ENCODE data around the gene RAB11A. TPM values are rescaled to one million over a fixed set of nuclear protein-coding genes. Genes with fewer than 3 reads are reported as not detected.
"Not testable (repeated sequence)": the region's sequence is repeated elsewhere in the genome, so short reads cannot be mapped to it uniquely, and the experiment has no call there.

RAB11A gene
- polyA plus RNA-seq, 3 donors: 311 to 331 (median 327) TPM

DNA sequence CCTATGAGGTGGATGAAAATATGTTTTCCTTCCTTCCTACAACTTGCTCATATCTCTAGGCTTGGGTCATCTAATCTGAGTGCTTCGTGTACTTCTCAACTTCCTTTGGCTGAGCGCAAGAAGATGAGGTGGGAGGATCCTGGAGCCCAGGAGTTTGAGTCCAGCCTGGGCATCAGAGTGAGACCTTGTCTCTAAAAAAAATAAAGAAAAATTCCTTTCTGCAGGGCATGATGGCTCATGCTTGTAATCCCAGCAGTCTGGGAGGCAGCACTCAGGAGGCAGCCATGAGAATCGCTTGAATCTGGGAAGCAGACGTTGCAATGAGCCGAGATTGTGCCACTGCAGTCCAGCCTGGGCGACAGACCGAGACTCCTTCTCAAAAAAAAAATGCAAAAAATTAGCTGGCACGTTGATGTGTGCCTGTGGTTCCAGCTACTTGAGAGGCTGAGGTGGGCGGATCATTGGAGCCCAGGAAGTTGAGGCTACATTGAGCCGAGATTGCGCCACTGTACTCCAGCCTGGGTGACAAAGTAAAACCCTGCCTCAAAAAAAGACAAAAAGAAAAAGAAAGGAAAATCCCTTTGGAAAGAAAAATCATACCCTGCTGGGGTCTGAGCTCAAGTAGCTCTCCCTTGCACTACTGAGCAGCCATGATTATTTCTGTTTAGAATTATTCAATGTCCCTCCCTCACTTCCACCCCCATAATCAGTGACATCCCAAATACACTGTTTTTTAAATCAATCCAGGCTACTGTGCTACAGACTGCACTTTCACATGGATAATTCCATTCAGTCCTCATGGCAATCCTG lies 28.0 kb upstream of the RAB11A start:
- no peak for DNase-seq (ENCODE audit: low read depth in 3 of 3, low spot score in 2 of 3)

DNA sequence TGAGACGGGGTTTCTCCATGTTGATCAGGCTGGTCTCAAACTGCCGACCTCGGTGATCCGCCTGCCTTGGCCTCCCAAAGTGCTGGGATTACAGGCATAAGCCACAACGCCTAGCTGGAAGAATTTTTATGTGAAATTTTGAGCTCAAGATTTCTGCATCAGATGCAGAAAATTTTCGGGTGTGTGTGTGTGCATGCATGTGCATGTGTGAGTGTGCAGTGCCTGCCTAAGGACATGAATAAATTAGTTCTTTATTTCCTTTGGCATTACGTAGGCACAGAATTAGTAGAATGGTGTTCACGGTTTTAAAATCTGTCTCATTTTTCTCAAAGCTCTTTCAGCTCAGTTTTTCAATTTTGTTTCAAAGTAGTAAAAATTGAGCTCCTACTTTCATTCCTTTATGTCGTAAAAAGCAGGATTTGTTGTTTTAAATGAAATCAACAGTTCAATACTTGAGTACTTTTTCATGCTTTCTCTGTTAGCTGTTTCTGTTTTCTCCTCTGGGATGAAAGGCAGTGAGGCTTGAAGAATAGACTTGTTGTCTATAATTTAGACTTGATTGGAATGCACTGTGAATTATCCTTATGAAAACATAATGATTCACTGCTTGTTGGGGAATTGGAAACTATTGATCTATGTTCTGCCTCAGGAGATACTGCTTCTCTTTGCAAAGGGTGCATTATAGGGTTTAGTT lies 23.3 kb upstream of the RAB11A start:
- DNase-seq (ENCODE audit: low read depth in 3 of 3, low spot score in 2 of 3): no peak

DNA sequence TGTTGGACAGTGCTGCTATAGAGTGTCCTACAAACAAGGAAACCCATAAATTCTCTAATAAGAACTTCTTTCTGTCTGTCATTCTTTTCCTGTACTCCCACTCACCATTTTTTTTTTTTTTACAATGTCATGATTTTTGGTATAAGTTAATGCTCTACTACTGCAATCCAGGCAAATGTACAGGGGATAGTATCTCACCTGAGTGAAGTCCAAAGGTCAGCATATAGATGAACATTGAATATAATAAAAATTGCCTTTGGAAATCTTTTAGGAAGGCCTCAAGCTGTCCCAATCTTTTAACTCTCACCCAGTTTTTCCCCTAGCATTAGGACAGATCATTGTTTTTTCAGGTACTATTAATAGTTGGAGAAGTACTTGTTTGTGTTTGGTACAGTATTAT lies 21.3 kb upstream of the RAB11A start:
- no peak for DNase-seq (ENCODE audit: low read depth in 3 of 3, low spot score in 2 of 3)

DNA sequence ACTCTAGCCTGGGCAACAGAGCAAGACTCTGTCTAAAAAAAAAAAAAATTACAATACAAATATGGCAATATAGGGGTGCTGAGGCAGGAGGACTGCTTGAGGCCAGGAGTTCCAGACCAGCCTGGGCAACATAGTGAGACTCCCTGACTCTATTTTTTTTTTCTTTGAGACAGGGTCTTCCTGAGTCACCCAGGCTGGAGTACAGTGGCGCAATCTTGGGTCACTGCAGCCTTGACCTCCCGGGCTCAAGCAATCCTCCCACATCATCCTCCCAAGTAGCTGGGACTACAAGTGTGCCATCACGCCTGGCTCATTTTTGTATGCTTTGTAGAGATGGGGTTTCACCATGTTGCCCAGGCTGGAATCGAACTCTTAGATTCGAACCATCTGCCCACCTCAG lies 17.3 kb upstream of the RAB11A start:
- DNase-seq (ENCODE audit: low read depth in 3 of 3, low spot score in 2 of 3): no peak

DNA sequence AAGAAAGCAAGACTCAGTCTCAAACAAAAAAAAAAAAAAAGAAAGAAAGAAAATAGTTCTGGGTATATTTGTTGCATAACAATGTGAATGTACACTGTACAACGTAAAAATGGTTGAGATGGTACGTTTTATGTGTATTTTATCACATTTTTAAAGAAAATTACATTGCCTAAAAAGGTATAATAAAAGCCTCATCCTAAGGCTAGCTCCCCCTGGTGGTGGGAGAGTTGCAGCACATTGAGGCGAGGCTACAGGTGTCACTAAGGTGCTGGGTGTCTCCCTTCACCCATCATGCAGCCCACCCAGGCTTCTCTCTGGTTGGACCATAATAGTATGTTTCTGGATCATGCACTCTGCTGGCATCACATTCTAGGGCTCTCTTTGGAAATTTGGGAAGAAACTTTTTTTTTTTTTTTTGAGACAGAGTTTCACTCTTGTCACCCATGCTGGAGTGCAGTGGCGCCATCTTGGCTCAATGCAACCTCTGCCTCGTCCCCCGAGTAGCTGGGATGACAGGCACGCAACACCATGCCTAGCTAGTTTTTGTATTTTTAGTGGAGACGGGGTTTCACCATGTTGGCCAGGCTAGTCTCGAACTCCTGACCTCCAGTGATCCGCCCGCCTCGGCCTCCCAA lies 12.4 kb upstream of the RAB11A start:
- DNase-seq (ENCODE audit: low read depth in 3 of 3, low spot score in 2 of 3): no peak

DNA sequence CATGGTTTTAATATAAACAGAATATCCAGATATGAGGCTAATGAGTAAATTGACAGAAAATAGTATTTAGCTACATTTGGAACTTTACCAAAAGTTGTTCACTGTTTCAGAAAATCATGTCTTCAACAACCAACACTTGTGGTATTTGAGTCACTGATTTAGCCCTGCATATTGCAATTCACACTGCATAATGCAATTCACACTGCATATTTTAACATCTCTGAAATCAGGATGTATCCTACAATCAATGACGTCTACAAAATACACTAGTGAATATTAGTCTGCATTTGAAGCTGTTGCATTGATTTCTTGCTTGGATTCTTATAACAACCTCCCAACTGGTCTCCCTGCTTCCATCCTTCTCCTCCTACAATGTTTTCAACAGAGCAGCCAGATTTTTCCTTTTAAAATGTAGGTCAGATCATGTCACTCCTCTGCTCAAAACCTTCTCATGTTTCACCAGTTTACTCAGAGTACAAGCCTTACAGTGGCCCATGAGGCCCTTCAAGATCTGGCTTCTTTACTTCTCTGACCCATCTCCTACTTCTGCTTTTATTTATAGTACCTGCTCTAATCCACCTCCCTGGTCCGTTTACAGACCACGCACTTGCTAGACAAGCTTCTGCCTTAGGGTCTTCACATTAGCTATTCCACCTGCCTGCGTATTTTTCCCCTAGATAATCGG lies 11.4 kb upstream of the RAB11A start:
- DNase-seq (ENCODE audit: low read depth in 3 of 3, low spot score in 2 of 3): no peak

DNA sequence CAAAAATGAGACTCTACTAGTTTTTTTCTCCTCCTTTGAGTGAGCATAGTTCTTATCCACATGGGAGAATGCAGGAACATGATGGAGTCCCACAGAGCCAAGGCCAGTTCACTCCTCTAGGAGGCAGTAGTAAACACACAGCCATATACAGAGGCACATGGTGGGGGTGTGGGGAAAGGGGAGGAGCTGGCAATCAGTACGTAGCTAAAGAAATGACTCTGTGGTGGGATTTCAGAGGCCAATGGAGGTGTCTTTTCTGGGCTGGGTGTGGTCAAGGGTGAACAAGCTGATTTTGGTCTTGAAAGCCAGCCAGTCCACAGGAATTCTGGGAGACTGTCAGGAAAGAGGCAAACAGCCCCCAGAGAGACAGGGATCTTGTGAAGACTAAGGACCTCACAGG lies 6.6 kb upstream of the RAB11A start:
- no peak for DNase-seq (ENCODE audit: low read depth in 3 of 3, low spot score in 2 of 3)

DNA sequence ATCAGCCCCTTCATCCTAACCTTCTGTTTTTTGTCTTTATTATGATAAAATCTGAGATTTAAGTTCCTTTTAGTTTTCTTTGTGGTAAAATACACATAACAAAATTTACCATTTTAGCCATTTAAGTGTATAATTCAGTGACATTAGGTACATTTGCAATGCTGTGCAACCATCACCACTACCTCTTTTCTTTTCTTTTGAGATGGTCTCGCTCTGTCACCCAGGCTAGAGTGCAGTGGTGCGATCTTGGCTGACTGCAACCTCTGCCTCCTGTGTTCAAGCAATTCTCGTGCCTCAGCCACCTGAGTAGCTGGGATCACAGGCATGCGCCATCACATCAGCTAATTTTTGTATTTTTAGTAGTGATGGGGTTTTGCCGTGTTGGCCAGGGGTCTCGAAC lies 6.2 kb upstream of the RAB11A start:
- DNase-seq (ENCODE audit: low read depth in 3 of 3, low spot score in 2 of 3): no peak

DNA sequence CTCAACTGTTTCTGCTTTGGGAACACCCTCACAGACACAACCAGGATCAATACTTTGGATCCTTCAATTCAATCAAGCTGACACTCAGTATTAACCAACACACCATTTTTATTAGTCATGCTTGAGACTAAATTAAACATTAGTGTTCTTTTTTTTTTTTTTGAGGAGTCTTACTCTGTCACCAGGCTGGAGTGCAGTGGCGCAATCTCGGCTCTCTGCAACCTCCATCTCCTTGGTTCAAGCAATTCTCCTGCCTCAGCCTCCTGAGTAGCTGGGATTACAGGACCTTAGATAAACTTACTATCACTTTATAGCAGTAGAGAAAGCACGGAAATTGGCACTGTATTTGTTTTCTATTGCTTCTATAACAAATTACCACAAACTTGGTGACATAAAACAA lies 2.0 kb upstream of the RAB11A start:
- no peak for DNase-seq (ENCODE audit: low read depth in 3 of 3, low spot score in 2 of 3)

DNA sequence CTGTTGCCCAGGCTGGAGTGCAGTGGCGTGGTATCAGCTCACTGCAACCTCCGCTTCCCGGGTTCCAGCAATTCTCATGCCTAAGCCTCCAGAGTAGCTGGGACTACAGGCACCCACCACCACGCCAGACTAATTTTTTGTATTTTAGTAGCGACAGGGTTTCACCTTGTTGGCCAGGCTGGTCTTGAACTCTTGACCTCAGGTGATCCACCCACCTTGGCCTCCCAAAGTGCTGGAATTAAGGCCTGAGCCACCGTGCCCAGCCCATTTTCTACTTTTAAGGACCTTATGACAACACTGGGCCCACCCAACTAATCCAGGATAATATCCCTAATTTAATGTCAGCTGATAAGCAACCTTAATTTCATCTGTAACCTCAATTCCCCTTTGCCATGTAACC lies 1.4 kb upstream of the RAB11A start:
- DNase-seq (ENCODE audit: low read depth in 3 of 3, low spot score in 2 of 3): not testable (repeated sequence)

DNA sequence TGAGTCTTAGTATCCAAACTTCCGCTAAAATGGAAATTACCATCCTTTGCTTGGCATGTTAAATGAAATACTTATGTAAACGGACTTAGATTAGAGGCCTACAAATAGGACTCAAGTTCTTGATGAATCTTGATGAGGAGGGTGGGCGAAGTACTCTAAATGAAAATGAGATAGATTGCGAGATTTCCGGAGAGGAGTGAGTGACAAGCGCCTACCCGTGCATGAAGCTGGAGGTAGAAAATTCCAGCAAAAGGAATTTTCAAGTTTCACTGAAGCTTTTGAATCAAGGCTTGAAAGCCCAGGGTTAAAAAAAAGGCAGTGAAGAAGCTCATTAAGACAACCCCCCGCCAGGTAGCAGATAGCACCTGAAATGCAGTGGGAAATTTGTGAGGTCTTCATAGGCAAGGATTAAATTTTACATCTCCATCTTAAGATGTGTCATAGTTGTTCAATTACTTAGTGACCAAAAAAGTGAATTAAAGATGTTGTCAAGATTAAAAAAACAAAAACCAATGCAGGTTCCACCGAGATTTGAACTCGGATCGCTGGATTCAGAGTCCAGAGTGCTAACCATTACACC lies 655 bp upstream of the RAB11A start:
- no peak for DNase-seq (ENCODE audit: low read depth in 3 of 3, low spot score in 2 of 3)

DNA sequence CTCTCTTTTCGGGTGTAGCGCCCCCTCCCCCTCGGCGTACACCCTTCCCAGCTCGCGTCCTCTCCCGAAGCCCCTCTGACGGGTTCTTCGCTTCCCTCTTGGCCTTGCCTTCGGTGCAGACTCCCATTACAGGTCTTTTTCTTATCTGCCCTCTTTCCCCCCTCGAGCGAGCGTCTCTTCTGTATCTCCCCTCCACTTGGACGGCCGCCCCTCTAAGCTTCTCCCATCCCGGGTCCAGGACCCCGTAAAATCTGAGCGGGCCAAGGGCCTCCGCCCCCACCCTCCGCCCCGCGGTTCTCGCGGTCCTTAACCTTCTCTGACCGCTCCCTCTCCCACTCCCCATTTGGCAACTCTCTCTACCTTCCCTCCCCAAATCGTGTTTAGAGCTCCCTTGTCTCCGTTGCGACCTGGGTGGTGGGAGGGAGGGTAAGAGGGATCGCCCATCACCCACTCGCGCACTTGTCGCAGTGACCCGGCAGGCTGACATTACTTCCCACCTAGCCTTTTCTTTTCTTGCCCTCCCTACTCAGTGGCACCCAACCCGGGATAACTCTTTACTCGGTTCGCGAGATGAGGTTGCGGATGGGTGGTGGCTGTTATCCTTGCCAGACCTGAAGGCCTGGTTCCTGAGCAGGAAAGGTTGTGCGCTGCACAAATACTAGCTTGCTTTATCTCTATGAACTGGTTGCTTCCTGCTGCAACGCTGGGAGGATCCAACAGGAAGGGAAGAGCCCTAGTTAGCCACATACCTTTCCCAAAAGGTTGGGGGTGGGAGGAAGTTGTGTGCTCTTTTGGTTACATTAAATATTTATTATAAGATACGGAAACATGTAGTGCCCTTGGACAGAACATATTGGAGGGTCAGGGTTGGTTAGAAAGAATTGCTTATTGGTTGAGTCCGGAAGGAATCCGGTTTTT lies 922 bp downstream of the RAB11A start:
- peak in 1 of 3 donors; percentile 37 for DNase-seq (ENCODE audit: low read depth in 3 of 3, low spot score in 2 of 3)

DNA sequence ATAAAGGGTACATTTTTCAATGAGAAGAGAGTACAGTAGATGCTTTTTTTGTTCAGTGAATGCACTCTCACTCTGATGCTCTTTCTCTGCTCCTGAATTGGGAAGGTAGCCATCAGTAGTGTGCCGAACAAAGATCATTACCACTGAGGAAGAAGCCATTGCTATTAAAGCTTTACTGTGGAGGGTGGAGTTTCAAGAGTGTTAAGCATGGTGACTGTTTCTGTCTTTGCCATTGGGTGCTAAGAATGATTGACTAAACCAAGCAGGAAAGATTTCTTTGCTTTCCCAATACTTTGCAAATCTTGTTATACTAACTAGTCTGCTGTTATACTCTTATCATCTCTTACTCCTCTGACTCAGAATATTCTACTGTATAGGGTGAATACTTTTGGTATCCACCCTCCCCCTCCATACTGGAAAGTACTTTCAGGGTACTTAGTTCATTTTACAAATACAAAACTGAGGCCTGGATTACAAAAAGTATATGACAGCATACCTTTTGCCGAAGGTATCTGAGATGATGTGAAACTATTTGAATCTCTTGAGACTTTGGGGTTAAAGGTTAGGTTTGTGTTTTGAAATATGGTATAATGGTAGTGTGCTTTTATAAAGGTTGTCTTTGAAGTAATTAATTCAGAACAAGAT lies 1.7 kb downstream of the RAB11A start:
- DNase-seq (ENCODE audit: low read depth in 3 of 3, low spot score in 2 of 3): no peak

DNA sequence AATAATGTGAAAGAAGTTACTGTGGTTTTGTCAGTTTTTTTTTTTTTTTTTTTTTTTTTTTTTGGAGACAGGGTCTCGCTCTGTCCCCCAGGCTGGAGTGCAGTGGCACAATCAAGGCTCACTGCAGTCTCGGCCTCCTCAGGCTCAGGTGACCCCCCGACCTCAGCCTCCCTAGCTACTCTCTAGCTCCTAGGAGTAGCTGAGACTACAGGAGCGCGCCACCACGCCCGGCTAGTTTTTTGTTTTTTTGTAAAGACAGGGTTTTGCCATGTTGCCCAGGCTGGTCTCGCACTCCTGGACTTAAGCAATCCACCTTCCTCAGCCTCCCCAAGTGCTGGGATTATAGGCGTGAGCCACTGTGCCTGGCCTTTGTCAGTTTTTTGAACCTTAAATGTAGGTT lies 2.6 kb downstream of the RAB11A start:
- DNase-seq (ENCODE audit: low read depth in 3 of 3, low spot score in 2 of 3): not testable (repeated sequence)

DNA sequence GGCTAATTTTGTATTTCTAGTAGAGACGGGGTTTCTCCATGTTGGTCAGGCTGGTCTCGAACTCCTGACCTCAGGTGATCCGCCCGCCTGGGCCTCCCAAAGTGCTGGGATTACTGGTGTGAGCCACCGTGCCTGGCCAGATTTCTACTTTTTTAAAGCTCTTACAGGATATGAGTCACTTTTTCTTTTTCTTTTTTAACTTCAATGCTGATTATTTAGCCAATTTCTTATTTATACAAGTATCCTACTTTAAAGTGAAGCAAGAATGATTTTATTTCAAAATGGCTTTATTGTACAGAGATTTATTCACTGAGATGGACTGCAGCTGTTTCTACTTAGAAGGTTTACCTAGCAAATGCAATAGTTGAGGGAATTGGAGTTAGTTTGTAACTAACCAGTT lies 3.3 kb downstream of the RAB11A start:
- DNase-seq (ENCODE audit: low read depth in 3 of 3, low spot score in 2 of 3): not testable (repeated sequence)

DNA sequence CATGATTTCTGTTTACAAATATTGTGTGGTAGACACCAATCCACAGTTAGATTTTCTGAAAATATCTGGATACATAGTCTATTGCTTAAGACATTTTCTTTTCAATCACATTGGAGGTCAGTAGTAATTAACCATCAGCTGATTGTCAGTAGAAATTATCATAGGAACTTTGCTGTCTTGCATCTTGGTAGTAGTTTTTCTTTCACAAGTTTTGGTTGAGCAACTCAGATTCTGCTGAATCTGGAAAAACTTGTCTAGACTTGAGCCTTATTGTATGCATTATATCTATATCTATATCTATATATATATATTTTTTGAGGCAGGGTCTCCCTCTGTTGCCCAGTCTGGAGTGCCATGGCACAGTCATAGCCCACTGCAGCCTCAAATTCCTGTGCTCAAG lies 4.0 kb downstream of the RAB11A start:
- DNase-seq (ENCODE audit: low read depth in 3 of 3, low spot score in 2 of 3): no peak

DNA sequence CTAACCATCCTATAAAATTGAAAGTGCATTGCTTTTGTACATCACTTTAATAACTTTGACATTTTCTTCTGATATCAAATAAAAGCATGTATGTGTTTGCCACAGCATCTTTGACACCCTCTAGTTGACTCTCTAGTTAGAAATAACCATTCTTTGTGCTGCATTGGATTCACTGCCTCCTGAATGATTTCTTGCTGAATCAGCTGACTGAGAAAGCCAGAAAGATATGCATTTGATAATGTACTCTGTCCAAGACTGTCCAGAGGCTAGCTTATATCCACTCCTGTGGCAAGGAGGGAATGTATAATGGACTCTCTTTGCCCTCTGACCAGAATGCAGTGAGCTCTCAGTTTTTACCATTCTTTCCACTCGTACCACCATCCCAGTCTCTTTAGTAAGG lies 6.2 kb downstream of the RAB11A start:
- no peak for DNase-seq (ENCODE audit: low read depth in 3 of 3, low spot score in 2 of 3)

DNA sequence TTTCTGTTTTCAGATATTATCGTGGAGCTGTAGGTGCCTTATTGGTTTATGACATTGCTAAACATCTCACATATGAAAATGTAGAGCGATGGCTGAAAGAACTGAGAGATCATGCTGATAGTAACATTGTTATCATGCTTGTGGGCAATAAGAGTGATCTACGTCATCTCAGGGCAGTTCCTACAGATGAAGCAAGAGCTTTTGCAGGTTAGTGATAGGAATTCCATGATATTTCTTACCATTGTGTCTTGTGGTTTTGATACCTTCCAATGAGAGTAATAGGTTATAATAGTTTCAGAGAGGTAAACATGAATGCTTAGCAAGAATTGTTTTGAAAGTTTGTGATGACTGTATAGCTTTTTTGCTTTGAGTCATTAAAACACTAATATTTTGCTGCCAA lies 8.5 kb downstream of the RAB11A start:
- no peak for DNase-seq (ENCODE audit: low read depth in 3 of 3, low spot score in 2 of 3)

DNA sequence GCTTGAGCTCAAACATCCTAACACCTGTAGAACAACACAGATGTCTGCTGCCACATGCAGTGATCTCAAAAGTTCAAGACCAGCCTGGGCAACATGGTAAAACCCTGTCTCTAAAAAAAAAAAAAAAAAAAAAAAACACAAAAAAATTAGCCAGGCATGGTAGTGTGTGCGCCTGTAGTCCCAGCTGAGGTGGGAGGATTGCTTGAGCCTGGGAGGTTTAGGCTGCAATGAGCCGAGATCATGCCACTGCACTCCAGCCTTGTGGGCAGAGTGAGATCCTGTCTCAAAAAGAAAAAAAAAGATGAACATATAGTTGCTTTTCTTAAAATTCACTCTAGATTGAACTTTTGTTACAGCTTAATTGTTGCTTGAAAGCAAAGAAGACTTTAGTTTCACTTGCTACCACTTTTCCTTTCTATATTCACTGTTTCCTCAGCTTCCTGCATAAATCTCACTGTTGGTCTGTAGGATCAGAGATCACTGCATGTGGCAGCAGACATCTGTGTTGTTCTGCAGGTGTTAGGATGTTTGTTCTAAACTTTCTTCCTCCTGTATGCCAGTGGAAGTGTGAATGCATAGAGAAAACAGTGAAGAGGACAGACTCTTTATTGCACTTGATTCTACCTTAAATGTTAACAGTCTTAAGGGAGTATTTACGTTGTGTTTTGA lies 12.6 kb downstream of the RAB11A start:
- no peak for DNase-seq (ENCODE audit: low read depth in 3 of 3, low spot score in 2 of 3)

Measured in right renal cortex interstitium (tissue), 3 donors.